Measurements from ENCODE around the gene COMTD1.
"Not testable (repeated sequence)": the region's sequence is repeated elsewhere in the genome, so short reads cannot be mapped to it uniquely, and the experiment has no call there.

COMTD1 gene

DNA sequence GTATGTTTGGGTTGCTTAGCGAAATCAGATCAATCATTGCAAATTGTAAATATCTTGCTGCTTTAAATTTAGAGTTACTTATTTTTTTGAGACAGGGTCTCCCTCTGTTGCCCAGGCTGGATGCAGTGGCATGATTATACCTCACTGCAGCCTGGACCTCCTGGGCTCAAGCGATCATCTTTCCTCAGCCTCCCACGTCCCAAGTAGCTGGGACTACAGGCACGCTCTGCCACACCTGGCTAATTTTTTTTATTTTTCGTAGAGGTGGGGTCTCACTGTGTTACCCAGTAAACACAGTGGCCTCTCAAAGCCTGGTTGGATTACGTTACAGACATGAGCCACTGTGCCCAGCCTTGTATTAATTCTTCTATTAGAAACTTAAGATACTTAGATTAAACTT is 23.4 kb downstream of the COMTD1 start:
- no peak for DNase-seq

DNA sequence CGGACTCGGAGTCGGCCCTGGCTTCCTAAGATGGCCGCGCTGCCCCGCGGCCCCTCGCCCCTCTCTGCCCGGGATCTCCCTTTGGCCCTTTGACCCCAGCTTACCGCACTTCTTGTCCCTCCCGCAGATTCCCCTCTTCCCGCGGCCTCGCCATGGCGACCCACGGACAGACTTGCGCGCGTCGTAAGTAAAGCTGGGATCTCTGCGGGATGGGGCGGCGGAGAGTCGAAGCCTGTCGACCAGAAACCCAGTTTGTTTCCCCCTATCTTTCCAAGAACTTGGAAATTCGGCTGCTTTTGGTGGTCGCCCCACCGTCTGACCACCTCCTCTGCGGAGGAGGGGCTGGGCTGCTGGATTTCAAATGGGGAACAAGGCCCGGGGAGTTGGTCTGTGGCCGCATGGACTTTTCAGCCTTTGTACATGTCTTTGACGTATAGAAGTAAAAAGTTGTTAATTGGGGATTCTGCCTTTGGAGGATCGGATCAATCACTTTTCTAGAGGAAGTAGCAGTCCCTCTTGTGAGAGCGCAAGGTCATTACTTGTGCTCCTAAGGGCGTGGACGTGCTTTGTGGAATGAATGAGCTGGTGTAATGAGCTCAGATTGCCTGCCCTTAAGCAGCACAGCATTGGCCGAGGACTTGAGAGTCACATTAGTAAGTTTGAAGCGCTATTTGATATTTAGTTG is 24.6 kb downstream of the COMTD1 start:
- DNase-seq: no peak

DNA sequence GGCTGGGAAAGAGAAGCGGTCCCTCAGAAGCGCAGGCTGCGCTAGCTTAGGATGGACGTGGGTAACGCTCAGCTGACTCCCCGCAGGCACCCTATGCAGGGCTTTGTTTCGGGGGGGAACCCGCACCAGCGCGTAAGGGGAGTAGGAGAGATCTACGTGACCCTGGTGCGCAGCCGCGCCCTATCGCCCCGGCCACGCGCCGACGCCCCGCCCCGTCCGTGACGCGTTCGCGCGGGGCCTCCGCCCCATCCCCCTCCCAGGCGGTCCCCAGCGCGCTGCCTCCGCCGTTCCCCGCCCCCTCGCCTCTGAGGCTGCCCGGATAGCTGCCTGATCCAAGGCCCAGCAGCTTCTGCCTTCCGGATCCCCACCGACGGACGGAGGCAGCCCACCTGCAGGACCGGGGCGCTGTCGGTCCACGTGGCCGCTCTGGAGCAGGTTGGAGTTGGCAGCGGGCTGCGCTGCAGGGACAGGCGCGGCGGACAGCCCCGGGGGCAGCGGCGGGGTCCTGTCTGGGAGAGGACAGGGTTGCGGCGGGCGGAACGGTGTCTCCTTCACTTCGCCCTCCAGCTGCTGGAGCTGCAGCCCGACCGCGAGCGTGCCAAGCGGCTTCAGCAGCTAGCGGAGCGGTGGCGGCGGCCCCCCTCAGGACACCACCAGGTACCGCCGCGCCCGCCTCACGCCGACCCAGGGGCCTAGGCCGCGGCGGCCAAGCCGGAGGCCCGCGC is 25.3 kb downstream of the COMTD1 start, which contains the start of gene VDAC2:
TSS of gene VDAC2 (plus strand) at position 515 of the 725 bp plus-strand sequence. CDS start 363 bp downstream, outside the sequence.
- DNase-seq: no peak

DNA sequence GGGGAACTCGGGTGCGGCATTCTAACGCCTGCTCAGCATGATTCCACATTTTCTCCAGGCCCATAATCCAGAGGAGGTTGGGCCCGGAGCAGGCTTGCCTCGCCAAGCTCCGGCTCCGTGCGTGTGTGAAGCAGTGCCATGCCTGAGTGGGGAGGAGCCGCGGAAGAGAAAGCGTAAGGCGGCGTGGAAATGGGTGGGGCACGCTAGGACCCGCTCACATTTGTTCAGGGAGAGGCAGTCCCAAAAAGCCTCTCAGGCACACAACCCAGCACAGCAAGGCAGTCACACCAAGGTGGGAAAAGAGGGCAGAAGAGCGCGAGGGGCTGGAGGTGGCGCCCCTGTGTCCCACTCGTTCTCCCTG is 25.9 kb downstream of the COMTD1 start:
- DNase-seq: no peak

DNA sequence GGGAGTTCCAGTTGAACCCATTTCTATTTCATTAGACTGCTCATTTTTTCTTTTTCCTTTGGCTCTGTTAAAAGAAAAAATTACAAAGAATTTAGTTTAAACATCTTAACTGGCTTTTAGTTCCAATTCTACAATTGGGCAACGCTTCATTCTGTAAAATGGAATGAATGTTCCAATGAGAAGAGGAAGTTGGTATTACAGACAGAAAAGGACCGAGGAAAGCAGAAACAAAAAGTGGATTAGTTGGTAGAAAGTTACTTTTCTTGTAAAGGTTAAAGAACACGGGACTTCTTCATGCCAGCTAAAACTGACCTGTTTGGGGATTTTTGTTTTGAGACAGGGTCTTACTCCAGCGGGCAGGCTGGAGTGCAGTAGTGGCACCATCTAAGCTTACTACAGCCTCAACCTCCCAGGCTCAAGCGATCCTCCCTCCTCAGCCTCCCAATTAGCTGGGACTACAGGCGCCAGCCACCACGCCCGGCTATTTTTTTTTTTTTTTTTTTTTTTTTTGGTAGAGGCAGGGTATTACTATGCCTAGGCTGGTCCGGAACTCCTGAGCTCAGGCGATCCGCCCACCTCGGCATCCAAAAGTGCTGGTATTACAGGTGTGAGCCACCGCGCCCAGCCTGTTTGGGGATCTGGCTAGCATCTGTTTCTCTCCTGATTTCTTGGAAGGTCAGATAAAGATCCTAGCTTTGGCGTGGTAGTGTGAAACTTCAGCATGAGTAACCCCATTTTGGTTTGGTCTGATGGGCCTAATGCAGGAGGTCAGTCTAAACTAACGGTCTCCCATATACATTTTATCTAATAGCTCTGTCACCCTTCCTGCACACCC is 26.5 kb downstream of the COMTD1 start:
- no peak for DNase-seq

DNA sequence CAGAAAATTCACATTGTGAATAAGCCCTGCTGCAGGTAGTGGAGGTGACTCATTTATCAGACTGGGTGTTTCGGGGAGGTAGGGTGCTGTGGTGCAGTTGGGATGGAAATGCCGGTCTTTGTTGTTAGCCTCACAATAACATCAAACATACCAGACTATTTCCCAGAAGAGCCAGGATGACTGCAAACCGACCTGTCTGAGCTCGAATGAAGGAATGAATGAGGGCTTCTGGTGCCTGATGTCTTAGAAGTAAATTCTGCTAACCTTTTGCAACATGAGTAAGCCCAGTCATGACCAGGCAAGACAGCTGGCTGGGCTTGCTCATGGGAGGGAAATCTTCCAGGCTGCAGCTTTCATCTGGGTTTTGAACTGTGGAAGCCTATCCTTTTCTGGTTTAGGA is 27.6 kb downstream of the COMTD1 start:
- no peak for DNase-seq

DNA sequence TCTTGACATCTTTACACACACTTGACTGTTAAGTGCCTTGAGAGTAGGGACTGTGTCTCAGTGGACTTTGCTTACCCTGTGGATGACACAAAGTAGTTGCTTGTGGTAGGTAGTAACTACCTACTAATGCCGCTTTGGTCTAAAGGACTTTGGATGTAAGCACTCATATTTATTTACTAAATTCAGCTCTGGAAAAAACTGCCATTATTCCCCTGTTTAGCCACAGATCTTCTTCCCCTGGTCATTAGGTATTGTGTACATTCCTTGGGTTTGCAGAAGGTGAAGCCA is 28.0 kb downstream of the COMTD1 start:
- no peak for DNase-seq

DNA sequence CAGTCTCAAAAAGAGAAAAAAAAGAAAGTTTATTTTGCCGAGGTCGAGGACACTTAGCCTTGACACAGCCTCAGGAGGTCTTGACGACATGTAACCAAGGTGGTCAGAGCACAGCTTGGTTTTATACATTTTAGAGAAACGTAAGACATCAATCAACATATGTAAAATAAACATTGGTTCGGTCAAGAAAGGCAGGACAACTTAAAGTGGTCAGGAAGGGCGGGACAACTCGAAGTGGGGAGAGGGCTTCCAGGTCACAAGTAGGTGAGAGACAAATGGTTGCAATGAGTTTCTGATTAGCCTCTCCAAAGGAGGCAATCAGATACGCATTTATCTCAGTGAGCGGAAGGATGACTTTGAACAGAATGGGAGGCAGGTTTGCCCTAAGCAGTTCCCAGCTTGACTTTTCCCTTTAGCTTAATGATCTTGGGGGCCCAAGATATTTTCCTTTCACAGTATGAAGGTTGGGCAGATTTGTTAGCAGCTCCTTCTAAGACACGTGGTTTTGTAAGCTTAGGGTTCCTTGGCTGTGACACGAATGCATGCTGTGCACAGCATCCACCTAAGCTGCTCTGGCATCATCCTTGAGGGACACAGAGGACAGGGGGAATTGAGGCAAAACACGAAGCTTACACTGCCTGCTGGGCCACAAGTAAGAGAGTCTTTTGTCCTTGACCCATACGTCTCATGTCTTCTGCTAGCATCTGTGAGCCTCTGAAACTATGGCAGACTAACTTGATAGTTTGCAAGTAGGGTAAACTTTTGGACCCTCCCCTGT is 28.5 kb downstream of the COMTD1 start:
- no peak for DNase-seq

DNA sequence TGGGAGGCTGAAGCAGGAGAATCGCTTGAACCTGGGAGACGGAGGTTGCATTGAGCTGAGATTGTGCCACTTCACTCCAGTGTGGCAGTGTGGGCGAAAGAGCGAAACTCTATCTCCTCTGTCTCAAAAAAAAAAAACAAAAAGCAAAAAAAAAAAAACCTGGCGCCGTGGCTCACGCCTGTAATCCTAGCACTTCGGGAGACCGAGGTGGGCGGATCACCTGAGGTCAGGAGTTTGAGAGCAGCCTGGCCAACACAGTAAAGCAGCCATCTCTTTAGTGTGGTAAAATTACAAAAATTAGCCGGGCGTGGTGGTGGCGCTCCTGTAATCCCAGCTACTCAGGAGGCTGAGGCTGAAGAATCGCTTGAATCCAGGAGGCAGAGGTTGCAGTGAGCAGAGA is 29.1 kb downstream of the COMTD1 start:
- not testable (repeated sequence) for DNase-seq

DNA sequence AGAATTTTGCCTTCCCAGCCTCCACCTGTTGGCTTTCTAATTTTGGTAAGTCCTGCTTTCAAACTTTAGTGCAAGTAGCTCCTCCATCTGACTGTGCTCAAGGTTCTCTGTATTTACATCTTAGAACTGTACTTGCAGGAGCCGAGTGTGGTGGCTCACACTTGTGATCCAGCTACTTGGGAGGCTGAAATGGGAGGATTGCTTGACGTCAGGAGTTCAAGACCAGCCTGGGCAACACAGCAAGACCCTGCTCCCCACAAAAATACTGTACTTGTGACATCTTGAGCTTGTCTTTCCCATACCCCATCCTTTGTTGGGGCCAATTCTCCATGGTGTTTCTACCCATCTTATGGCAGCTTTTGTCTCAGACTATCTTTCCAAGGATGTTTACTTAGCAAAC is 29.8 kb downstream of the COMTD1 start:
- no peak for DNase-seq

DNA sequence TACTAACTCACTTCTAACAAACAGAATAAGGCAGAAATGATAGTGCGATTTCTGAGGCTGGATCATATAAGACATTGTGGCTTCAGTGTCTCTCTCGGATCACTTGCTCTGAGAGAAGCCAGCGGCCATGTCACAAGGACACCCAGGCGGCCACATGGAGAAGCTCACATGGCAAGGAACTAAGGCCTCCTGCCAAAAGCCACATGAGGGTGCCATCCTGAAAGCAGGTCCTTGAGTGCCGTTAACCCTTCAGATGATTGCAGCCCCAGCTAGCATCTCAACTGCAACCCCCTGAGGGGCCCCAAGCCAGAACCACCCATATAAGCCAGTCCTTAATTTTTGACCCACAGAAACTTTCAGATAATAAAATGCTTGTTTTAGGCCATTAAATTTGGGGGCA is 32.0 kb downstream of the COMTD1 start:
- DNase-seq: no peak

DNA sequence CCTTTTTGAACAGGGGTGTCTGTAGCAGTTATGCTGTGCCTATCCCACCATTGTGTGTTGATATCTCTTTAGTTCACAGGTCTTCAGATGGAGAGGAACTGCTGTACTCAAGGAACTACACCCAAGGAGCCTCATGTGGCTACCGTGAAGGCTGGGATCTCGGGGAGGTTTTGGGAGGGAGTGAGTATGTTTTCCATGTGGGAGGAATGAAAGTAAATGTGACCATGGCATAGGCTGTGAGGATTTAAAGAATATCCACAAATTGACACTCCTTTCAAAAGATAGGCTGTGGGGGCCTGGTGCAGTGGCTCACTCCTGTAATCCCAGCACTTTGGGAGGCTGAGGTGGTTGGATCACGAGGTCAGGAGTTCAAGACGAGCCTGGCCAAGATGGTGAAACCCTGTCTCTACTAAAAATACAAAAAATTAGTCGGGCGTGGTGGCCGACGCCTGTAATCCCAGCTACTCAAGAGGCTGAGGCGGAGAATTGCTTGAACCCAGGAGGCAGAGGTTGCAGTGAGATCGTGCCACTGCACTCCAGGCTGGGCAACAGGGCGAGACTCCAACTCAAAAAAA is 32.6 kb downstream of the COMTD1 start:
- not testable (repeated sequence) for DNase-seq

DNA sequence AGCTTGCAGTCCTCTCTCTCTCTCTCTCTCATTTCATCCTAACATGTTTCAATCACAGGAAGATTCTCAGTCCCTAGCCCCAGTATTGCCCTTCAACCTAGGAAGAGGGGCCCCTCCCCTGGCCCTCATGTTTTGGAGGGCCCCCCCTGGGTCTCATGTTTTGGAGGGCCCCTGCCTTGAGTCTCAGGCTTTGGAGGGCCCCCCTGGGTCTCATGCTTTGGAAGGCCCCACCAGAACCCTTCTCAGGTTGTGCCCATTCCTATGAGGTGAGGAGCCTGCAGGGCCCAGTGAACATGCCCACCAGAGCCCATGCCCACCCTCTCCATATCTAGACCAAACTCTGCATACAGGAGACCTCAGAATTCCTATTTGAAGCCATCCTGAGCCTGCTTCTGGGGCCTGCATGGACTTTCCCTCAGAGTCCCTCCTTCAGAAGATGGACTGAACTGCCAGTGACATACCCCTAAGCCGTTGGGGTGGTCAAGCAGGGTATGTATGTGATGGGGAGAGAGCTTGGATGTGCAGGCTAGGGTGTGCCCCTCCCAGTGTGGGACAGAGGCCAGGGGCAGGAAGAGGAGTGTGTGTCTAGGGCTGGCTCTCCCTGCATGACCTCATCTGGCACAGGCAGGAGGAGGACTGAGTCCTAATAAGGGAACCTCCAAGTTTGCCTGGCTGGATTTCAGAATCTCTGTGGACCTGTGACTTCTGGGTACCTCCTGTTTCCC is 33.3 kb downstream of the COMTD1 start:
- no peak for DNase-seq

DNA sequence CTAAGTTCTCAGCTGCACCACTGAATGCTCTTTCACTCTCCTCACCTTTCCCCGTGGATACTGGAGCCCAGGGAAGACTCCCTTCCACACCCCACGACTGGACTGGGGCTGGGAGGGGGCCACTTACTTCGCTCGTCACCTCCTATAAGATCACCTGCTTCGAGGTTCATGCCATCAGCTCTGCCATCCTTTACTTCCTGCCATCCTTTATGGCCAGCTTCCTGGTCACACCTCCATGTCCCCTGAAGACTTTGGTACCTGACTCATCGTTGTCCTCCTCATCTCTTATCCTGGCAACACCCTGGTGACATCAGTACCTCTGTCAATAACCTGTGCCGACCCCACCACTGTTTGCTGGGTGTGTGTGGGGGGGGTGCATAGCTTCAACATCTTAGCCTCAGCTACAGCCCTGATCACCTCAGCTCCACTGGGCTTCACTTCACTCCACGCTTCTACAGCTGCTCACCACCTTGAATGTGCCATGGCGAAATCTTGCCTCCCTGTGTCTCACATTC is 33.9 kb downstream of the COMTD1 start:
- no peak for DNase-seq

DNA sequence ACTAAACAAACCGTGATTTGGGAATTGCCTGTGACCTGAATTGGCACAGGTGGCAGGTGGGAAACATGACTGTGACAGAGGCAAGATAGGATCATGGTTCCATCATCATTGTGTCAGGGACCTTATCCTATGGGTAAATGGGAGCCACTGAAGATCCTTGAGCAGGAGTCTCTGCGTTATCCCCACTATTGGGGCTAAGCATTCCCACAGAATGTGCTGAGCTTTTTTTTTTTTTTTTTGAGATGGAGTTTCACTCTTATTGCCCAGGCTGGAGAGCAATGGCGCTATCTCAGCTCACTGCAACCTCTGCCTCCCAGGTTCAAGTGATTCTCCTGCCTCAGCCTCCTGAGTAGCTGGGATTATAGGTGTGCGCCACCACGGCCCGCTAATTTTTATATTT is 35.8 kb downstream of the COMTD1 start:
- DNase-seq: not testable (repeated sequence)

DNA sequence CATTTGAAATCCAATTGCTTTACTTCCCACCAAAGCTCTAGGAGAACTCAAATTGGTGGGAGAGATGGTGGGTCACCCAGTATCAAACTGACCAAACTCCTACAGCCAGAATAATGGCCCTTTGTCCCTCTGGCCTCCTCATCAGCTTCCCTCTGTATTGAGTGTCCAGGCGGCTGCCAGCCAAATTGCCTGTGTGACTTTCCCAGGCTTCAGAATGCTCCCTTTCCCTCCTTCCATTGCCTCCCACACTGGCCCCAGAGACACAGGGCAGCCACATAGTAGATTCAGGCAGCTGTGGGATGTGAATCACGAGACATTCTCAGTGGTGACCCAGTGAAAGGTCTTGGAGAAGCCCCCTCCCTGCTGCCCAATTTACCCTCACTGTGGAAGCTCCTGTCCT is 37.9 kb downstream of the COMTD1 start:
- no peak for DNase-seq

DNA sequence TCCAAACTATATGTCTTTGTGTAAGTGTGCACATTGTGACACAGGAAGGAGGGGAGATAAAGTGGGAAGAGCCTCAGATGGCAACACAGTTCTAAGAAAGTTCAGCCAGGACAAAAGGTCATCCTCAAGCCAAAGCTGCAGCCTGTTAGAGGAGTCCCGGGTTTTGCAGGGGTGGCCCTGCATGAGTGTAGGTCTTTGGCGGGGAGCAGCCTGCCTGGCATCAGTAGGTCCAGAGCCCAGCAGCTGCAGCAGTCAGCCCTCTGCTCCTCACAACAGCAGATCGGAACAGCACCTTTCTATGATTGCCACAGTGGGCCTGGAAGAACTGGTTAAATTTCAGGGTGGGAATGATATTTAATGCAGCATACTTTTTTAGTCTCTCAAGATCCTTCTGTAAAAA is 38.7 kb downstream of the COMTD1 start:
- no peak for DNase-seq

DNA sequence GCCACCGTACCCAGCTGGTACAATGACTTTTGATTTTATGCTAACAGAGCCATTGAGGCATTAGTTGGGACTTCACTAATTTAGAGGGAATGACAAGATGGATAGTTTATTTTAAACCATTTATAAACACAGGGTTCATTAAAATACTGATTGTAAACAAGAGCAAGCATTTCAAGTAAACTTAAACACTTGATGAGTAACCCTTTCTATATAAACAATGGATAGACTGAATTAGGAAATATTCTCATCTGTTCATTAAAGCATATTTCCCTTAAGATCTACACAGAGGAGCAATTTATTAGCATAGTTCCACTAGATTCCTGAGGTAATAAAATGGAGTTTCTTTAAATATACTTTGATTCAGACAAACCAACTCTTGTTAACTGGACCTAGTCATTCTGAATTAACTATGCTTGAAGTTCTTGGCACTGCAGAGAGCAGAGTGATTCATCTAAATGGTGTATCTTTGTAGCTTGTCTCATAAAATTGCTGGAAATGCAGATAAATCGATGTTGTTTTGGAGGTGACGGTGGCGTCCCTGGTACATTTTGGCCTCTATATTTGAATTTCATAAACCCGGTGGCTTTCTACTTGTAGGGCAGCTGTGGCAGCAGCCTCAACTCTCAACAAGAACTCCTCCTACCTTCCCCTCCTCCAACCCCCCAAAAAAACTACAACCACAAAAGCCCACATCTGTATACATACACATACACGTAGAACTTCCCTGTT is 40.6 kb downstream of the COMTD1 start:
- no peak for DNase-seq

DNA sequence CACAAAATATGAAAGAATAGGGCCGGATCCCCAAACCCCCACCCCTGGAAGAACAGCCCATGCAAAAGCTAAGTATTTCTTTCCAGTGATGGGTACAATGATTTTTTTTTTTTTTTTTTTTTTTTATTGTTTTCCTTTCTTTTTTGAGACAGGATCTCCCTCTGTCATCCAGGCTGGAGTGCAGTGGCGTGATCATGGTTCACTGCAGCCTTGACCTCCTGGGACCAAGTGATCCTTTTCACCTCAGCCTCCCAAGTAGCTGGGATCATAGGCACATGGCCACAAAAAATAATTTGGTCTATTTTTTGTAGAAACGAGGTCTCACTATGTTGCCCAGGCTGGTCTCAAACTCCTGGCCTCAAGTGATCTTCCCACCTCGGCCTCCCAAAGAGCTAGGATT is 41.1 kb downstream of the COMTD1 start:
- not testable (repeated sequence) for DNase-seq

DNA sequence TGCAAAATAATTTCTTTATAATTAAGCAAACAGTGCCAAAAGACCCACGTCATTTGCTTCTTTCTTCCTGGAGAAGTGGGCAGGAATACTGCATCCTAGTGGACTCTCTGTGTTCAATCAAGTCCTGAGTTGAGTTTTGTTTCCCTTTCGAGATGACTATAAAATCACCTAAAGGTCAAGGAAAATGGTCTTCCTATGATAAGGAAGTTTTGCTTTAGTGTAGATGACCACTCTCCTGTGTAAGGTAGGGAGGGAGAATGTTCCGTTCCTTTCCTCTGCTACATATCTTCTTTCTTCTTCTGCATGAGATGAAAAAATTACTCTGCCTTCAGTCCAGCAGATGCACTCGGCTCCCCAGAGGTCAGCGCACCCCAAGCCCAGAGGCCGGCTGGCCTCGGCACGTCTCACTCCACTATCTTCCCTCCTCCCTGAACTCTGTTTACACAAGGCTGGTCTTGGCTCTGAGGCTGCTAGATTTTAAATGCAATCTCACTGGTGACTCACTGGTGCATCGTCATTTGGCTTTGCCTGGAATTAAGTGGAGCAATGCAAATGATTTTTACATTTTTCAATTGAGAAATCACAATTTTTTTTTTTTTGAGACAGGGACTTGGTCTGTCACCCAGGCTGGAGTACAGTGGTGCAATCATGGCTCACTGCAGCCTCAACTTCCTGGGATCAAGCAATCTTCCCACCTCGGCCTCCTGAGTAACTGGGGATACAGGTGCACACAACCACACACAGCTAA is 43.8 kb downstream of the COMTD1 start:
- peak; percentile 43 for DNase-seq

All from SIG-M5 (cell line).